IMR-90 (cell line): ENCODE results near the gene PRDM10. TPM values are rescaled to one million over a fixed set of nuclear protein-coding genes. Genes with fewer than 3 reads are reported as not detected.

ENCODE experiments used
- ATAC-seq: fragments of 200-7000 bp; cut with Tn5 transposase; 2 replicates; pipeline ENCODE4 v1.9.1; 2020; ENCODE audit warnings: low read depth, mild to moderate bottlenecking, moderate library complexity
- BruUV-seq: library from RNA; stranded (reverse); fragments of 400-500 nt; replicated peaks from 2 replicates; lab custom pipeline; 2021; lab: Mats Ljungman, UMichigan
- CTCF ChIA-PET: fragments of 300-600 bp; formaldehyde crosslinking; extraction: SDS; loops from one replicate; lab custom pipeline; 2021; ENCODE audit warnings: antibody characterized with exemption; lab: Yijun Ruan, JAX
- POLR2A ChIA-PET: fragments of 300-600 bp; sonication (Branson Sonifier 250); formaldehyde crosslinking; loops from one replicate; lab custom pipeline; 2022; ENCODE audit warnings: antibody characterized with exemption; ENCODE audit not compliant: unreplicated experiment; lab: Charles Lee
- DNase-seq: peaks from one replicate; pipeline ENCODE4 v3.0.0; 2013
- H2AFZ ChIP-seq: replicated peaks from 2 replicates; pipeline ENCODE3; 2013; ENCODE audit warnings: low read length, mild to moderate bottlenecking; ENCODE audit not compliant: poor library complexity
- H2AK5ac ChIP-seq: 2 replicates; pipeline ENCODE4 v1.6.1; 2013; ENCODE audit warnings: low read depth, low read length, inconsistent platforms
- H2AK9ac ChIP-seq: replicated peaks from 2 replicates; pipeline ENCODE3; 2013; ENCODE audit warnings: mild to moderate bottlenecking, low read depth, low read length, moderate library complexity; ENCODE audit not compliant: poor library complexity
- H2BK120ac ChIP-seq: 2 replicates; pipeline ENCODE4 v1.6.1; 2013; ENCODE audit warnings: low read depth, low read length, inconsistent platforms
- H2BK15ac ChIP-seq: 3 replicates; pipeline ENCODE4 v1.6.1; 2013; ENCODE audit warnings: low read depth, low read length, inconsistent platforms
- H2BK20ac ChIP-seq: 2 replicates; pipeline ENCODE4 v1.6.1; 2013; ENCODE audit warnings: low read depth, mild to moderate bottlenecking, inconsistent platforms, low read length, moderate library complexity
- H2BK5ac ChIP-seq: 2 replicates; pipeline ENCODE4 v1.6.1; 2013; ENCODE audit warnings: mild to moderate bottlenecking, low read depth, low read length, inconsistent platforms; ENCODE audit not compliant: poor library complexity, severe bottlenecking
- H3K14ac ChIP-seq: replicated peaks from 2 replicates; pipeline ENCODE4 v1.6.1; 2013; ENCODE audit warnings: low read depth, low read length, inconsistent platforms
- H3K18ac ChIP-seq: 2 replicates; pipeline ENCODE4 v1.6.1; 2013; ENCODE audit warnings: low read depth, low read length, control low read depth
- H3K23ac ChIP-seq: 2 replicates; pipeline ENCODE4 v1.6.1; 2013; ENCODE audit warnings: low read depth, low read length, inconsistent platforms
- H3K27ac ChIP-seq: 2 replicates; pipeline ENCODE4 v1.5.1; 2013; ENCODE audit warnings: mild to moderate bottlenecking, control low read depth, low read length; ENCODE audit not compliant: insufficient read depth
- H3K27me3 ChIP-seq: 2 replicates; pipeline ENCODE4 v1.6.1; 2013; ENCODE audit warnings: low read length; ENCODE audit not compliant: control insufficient read depth, insufficient read depth
- H3K36me3 ChIP-seq: 2 replicates; pipeline ENCODE4 v1.6.1; 2013; ENCODE audit warnings: low read length, mixed read lengths; ENCODE audit not compliant: control insufficient read depth, insufficient read depth
- H3K4ac ChIP-seq: 2 replicates; pipeline ENCODE4 v1.6.1; 2013; ENCODE audit warnings: low read depth, low read length, inconsistent platforms
- H3K4me1 ChIP-seq: 2 replicates; pipeline ENCODE4 v1.6.1; 2013; ENCODE audit warnings: low read length, mixed read lengths; ENCODE audit not compliant: control insufficient read depth, insufficient read depth
- H3K4me2 ChIP-seq: 2 replicates; pipeline ENCODE4 v1.6.1; 2013; ENCODE audit warnings: low read depth, mild to moderate bottlenecking, control low read depth, low read length, moderate library complexity
- H3K4me3 ChIP-seq: 2 replicates; pipeline ENCODE4 v1.5.1; 2013; ENCODE audit warnings: low read depth, mild to moderate bottlenecking, control low read depth, low read length, moderate library complexity; ENCODE audit not compliant: insufficient read depth
- H3K56ac ChIP-seq: 2 replicates; pipeline ENCODE4 v1.6.1; 2013; ENCODE audit warnings: low read length, inconsistent platforms; ENCODE audit not compliant: insufficient read depth; ENCODE audit errors: extremely low read depth
- H3K79me1 ChIP-seq, 2 experiments: 2 replicates each; pipeline ENCODE4 v1.6.1; 2013; ENCODE audit warnings: low read length in 2 of 2, inconsistent platforms in 1 of 2, low read depth in 1 of 2
- H3K9ac ChIP-seq: 2 replicates; pipeline ENCODE4 v1.6.1; 2013; ENCODE audit warnings: low read depth, low read length, control low read depth
- H3K9me1 ChIP-seq: 2 replicates; pipeline ENCODE4 v1.6.1; 2013; ENCODE audit warnings: low read length, inconsistent platforms; ENCODE audit not compliant: insufficient read depth
- H3K9me3 ChIP-seq: 2 replicates; pipeline ENCODE4 v1.6.1; 2013; ENCODE audit warnings: low read length; ENCODE audit not compliant: control insufficient read depth, insufficient read depth
- H4K20me1 ChIP-seq: 2 replicates; pipeline ENCODE4 v1.6.1; 2013; ENCODE audit warnings: low read length, inconsistent platforms; ENCODE audit not compliant: insufficient read depth
- H4K5ac ChIP-seq: 2 replicates; pipeline ENCODE4 v1.6.1; 2013; ENCODE audit warnings: mild to moderate bottlenecking, low read depth, low read length, control low read depth
- H4K8ac ChIP-seq, 2 experiments: 2 replicates each; pipeline ENCODE4 v1.6.1; 2013; ENCODE audit warnings: low read depth in 2 of 2, low read length in 2 of 2, control low read depth in 1 of 2, inconsistent platforms in 1 of 2
- H4K91ac ChIP-seq: 2 replicates; pipeline ENCODE4 v1.6.1; 2013; ENCODE audit warnings: low read depth, low read length, inconsistent platforms; ENCODE audit not compliant: insufficient read depth
- BHLHE40 ChIP-seq: fragments of 150-350 bp; IDR thresholded peaks from 2 replicates; pipeline ENCODE4 v1.6.1; 2016; ENCODE audit warnings: mild to moderate bottlenecking, low read depth, low read length
- CEBPB ChIP-seq: IDR thresholded peaks from 2 replicates; pipeline ENCODE4 v1.6.1; 2012; ENCODE audit warnings: low read depth, low read length, improper control_type of control experiment
- CHD1 ChIP-seq: IDR thresholded peaks from 2 replicates; pipeline ENCODE4 v1.6.1; 2012; ENCODE audit warnings: low read depth, low read length, improper control_type of control experiment
- FOS ChIP-seq: fragments of 150-350 bp; IDR thresholded peaks from 2 replicates; pipeline ENCODE4 v1.6.1; 2016; ENCODE audit warnings: low read depth, low read length
- MAFK ChIP-seq: IDR thresholded peaks from 2 replicates; pipeline ENCODE4 v1.6.1; 2012; ENCODE audit warnings: low read depth, low read length, improper control_type of control experiment
- MAZ ChIP-seq: IDR thresholded peaks from 2 replicates; pipeline ENCODE4 v1.6.1; 2012; ENCODE audit warnings: low read depth, mild to moderate bottlenecking, low read length, improper control_type of control experiment, moderate library complexity, borderline replicate concordance
- MXI1 ChIP-seq: IDR thresholded peaks from 2 replicates; pipeline ENCODE4 v1.6.1; 2012; ENCODE audit warnings: low read depth, mild to moderate bottlenecking, low read length, moderate library complexity, borderline replicate concordance
- NFE2L2 ChIP-seq: fragments of 150-350 bp; IDR thresholded peaks from 2 replicates; pipeline ENCODE4 v1.6.1; 2016; ENCODE audit warnings: low read depth, mild to moderate bottlenecking, low read length
- RAD21 ChIP-seq: IDR thresholded peaks from 2 replicates; pipeline ENCODE4 v1.6.1; 2012; ENCODE audit warnings: low read length, improper control_type of control experiment
- RCOR1 ChIP-seq: IDR thresholded peaks from 2 replicates; pipeline ENCODE4 v1.6.1; 2012; ENCODE audit warnings: mild to moderate bottlenecking, low read length, improper control_type of control experiment; ENCODE audit not compliant: insufficient replicate concordance
- RFX5 ChIP-seq: IDR thresholded peaks from 2 replicates; pipeline ENCODE4 v1.8.0; 2012; ENCODE audit warnings: low read depth, mild to moderate bottlenecking, low read length, moderate library complexity
- SMC3 ChIP-seq: fragments of 150-350 bp; IDR thresholded peaks from 2 replicates; pipeline ENCODE4 v1.6.1; 2016; ENCODE audit warnings: low read depth, mild to moderate bottlenecking, antibody characterized with exemption, low read length, moderate library complexity
- WGBS, 2 experiments: methylation state at CpG; one replicate each; pipeline versions ENCODE4 v1.1.5 to v1.1.7; 2013; ENCODE audit warnings: missing lambda C conversion rate in 2 of 2; ENCODE audit not compliant: insufficient read length in 1 of 2; ENCODE audit errors: extremely low coverage in 2 of 2; 5-methylcytosine and 5-hydroxymethylcytosine counted together
- dilution Hi-C: fragments of 300-500 bp; cut with HindIII; formaldehyde crosslinking; loops from one replicate; pipeline ENCODE4 v1.14.3; 2018; ENCODE audit warnings: low sequenced_read_pairs; ENCODE audit not compliant: unreplicated experiment
- in situ Hi-C: fragments of 300-500 bp; cut with MboI; formaldehyde crosslinking; loops from 3 replicates; pipeline ENCODE4 v1.14.3; 2019; ENCODE audit warnings: low sequenced_read_pairs, inconsistent platforms, mixed read lengths
- intact Hi-C: fragments of 100-400 bp; cut with micrococcal nuclease; formaldehyde crosslinking; loops from 2 replicates; pipeline ENCODE4 v1.10.0; 2022
- polyA plus RNA-seq, 3 experiments: library from polyadenylated mRNA; depleted of rRNA; stranded (reverse); fragments of >200 nt; gene quantifications; 2 replicates each; pipeline ENCODE4 v1.2.3, GENCODE V29; 2012; ENCODE audit warnings: low replicate concordance in 1 of 3
- total RNA-seq: library from RNA; depleted of rRNA; stranded (reverse); fragments of >200 nt; gene quantifications from 2 replicates; pipeline ENCODE4 v1.2.3, GENCODE V29; 2012
- TF ChIP-seq, protein P1 (sequence below): fragments of 150-350 bp; IDR thresholded peaks from 2 replicates; pipeline ENCODE4 v1.6.1; 2016; ENCODE audit warnings: low read depth, mild to moderate bottlenecking, low read length, moderate library complexity, borderline replicate concordance
- TF ChIP-seq, protein P2 (sequence below): fragments of 150-350 bp; IDR thresholded peaks from 2 replicates; pipeline ENCODE4 v1.6.1; 2017; ENCODE audit warnings: mild to moderate bottlenecking, antibody characterized with exemption, low read length, low read depth

PRDM10 gene
- total and polyA plus RNA-seq, 2 of the 4 experiments (the other 2 are of a cell fraction): 3.1 to 6.5 TPM

DNA sequence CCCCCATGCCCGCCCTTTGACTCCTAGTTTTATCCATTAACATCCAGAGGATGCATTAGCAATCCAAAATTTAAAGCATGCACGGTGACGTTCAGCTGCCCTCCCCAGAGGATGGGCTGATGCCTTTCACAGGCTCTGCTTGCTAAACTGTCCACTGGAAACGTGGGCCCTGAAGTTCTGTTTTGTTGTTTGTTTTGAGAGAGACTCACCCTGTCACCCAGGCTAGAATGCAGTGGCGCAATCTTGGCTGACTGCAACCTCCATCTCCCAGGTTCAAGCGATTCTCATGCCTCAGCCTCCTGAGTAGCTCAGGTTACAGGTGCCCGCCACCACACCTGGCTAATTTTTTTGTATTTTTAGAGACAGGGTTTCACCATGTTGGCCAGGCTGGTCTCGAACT is 146.6 kb downstream of the PRDM10 start (continued):
- TF ChIP-seq MXI1 (no peak), SMC3 (no peak), BHLHE40 (no peak), FOS (no peak), RCOR1 (no peak)

DNA sequence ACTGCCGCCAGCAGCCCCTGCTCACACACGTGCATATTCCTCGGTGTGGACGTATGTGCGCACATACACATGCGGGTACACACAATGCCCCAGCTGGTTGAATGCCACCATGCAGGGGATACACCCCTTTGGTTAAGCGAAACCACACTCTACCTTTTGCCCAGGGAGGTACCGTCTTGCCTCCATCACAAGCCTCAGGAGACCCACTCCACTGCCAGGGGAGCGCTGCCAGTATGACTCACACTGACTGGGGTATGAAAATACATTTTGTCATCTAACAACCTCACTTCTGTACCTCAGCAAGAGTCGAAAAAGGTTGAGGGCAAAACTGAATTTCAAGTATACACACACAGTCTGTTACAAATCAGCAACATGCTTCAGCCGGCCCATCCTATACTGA is 147.5 kb downstream of the PRDM10 start:
- Histone ChIP-seq H3K27me3 (peaks cover 10% of the 10 kb centered on the region), H3K4me2 (no peak overlapping the region), H2BK120ac (no peak overlapping the region), H2AFZ (peak overlapping the region; percentile 24), H3K4ac (no peak overlapping the region; the same call in 1 of the 2 replicates), H4K91ac (no peak overlapping the region), H3K4me1 (peaks cover 5% of the 10 kb centered on the region; the same call in 1 of the 2 replicates), H3K14ac (no peak overlapping the region), H2AK9ac (no peak overlapping the region), H2BK5ac (no peak overlapping the region), H2BK15ac (no peak overlapping the region), H3K36me3 (peaks cover 2% of the 10 kb centered on the region; the same call in 1 of the 2 replicates), H3K56ac (no peak overlapping the region), H3K9me1 (peaks cover 3% of the 10 kb centered on the region; the same call in 1 of the 2 replicates), H3K27ac (no peak overlapping the region), H3K18ac (no peak overlapping the region), H2AK5ac (no peak overlapping the region), H4K20me1 (no peaks in the 10 kb centered on the region), H3K9me3 (no peaks in the 10 kb centered on the region), H4K5ac (no peak overlapping the region), H3K9ac (no peak overlapping the region), H2BK20ac (no peak overlapping the region), H4K8ac (no peak overlapping the region), H3K23ac (no peak overlapping the region), H3K79me1 (no peaks in the 10 kb centered on the region), H3K4me3 (no peak overlapping the region)
- dilution Hi-C loops: no loop called here
- no TSS peak for BruUV-seq
- ChIA-PET POLR2A (no interaction called here), CTCF (no interaction called here)
- no peak for DNase-seq
- 97% methylated on average over 6 of the region's 11 CpGs; no CpG with 5 or more reads in 1 of the 2 experiments for WGBS, 2 experiments
- intact Hi-C loops: no loop called here
- no peak for ATAC-seq
- in situ Hi-C loops: no loop called here
- TF ChIP-seq NFE2L2 (no peak), MXI1 (no peak), CEBPB (no peak), CHD1 (no peak), MAFK (no peak), RFX5 (no peak), MAZ (no peak), SMC3 (no peak), BHLHE40 (no peak), RAD21 (no peak), FOS (no peak)
- TF ChIP-seq, protein P1, sequence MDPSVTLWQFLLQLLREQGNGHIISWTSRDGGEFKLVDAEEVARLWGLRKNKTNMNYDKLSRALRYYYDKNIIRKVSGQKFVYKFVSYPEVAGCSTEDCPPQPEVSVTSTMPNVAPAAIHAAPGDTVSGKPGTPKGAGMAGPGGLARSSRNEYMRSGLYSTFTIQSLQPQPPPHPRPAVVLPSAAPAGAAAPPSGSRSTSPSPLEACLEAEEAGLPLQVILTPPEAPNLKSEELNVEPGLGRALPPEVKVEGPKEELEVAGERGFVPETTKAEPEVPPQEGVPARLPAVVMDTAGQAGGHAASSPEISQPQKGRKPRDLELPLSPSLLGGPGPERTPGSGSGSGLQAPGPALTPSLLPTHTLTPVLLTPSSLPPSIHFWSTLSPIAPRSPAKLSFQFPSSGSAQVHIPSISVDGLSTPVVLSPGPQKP: no peak
- TF ChIP-seq, protein P2, sequence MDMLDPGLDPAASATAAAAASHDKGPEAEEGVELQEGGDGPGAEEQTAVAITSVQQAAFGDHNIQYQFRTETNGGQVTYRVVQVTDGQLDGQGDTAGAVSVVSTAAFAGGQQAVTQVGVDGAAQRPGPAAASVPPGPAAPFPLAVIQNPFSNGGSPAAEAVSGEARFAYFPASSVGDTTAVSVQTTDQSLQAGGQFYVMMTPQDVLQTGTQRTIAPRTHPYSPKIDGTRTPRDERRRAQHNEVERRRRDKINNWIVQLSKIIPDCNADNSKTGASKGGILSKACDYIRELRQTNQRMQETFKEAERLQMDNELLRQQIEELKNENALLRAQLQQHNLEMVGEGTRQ: no peak
